Rectal smooth muscle tissue (tissue), 1 donor: ENCODE measurements around the gene EMX2.

Experiments used
- H3K27ac ChIP-seq: one replicate; pipeline ENCODE4 v1.7.0; 2013; ENCODE audit warnings: low read depth, low read length, inconsistent platforms
- H3K27me3 ChIP-seq: one replicate; pipeline ENCODE4 v1.7.0; 2013; ENCODE audit warnings: low read length; ENCODE audit not compliant: control insufficient read depth, insufficient read depth
- H3K36me3 ChIP-seq: one replicate; pipeline ENCODE4 v1.7.0; 2013; ENCODE audit warnings: low read length; ENCODE audit not compliant: control insufficient read depth, insufficient read depth
- H3K4me1 ChIP-seq: one replicate; pipeline ENCODE4 v1.7.0; 2013; ENCODE audit warnings: low read length; ENCODE audit not compliant: control insufficient read depth, insufficient read depth
- H3K4me3 ChIP-seq: one replicate; pipeline ENCODE4 v1.7.0; 2013; ENCODE audit warnings: low read length
- H3K9ac ChIP-seq: one replicate; pipeline ENCODE4 v1.7.0; 2013; ENCODE audit warnings: low read length

EMX2 gene

DNA sequence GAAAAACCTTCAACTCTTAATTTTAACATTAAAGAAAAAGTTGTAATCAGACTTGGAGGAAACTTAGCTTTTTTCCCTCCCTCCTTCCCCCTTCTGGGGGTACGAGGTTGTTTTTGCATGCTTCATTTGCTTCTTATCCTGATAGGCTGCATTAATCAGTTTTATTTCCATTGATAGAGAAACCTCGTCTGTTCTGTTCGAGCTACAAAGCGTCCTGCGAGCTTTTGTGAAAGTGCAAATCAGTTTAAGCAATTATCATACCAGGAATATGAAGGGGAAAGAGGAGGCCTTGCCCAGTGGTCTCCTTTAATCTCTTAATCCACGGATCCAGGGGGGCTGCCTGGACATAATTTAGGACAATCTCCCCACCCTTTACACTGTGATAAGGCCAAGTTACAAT is 7.5 kb downstream of the EMX2 start:
- Histone ChIP-seq H3K36me3 (no peaks in the 10 kb centered on the region), H3K27ac (no peak overlapping the region), H3K4me3 (no peak overlapping the region), H3K27me3 (peaks cover 74% of the 10 kb centered on the region), H3K4me1 (no peaks in the 10 kb centered on the region), H3K9ac (no peak overlapping the region)

GRCh38 chr10:117550599-117551329 is 8.2 kb downstream of the EMX2 start:
- Histone ChIP-seq H3K4me3 (no peak overlapping the region), H3K9ac (no peak overlapping the region), H3K36me3 (no peaks in the 10 kb centered on the region), H3K4me1 (no peaks in the 10 kb centered on the region), H3K27me3 (peaks cover 67% of the 10 kb centered on the region), H3K27ac (no peak overlapping the region)

DNA sequence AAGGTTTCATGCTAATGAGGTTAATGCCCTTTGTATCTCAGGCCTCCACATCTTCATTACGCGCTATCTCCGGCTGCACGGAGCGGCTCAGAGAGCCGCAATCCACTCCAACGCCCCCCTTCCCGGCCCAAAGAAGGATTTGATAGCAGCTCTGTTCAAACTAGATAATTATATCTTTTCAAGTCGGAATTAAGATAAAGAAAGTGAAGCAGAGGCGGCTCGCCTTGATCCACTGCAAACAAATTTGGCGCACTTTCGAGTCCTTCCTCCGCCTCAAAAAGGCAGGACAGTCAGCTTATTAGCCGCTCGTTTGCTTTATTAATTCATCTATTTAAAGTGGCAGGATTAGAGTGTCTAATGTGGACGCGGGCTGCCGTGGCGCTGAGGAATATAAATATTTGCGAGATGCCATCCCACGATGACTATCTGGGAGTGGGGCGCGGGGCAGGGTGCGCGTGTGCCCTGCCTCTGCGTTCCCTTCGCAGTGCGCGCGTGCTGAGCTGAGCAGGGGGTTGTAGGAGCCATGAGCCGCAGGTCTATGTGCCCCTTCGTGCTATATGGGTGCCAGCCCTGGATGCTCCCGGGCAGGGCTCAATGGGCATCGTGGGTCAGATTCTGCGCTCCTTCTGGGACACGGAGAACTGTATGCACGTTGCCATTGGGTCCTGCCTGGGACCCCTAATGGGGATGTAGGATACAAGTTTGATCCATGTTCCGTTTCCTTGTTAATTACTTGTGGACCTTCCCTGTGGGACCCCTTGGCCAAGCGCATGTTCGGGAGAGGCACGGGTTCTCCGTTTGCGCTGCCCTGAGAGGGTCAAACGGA is 9.0 kb downstream of the EMX2 start:
- Histone ChIP-seq H3K4me1 (no peaks in the 10 kb centered on the region), H3K36me3 (no peaks in the 10 kb centered on the region), H3K4me3 (no peak overlapping the region), H3K27me3 (peaks cover 59% of the 10 kb centered on the region), H3K27ac (no peak overlapping the region), H3K9ac (no peak overlapping the region)

GRCh38 chr10:117552156-117552631 is 9.6 kb downstream of the EMX2 start:
- H3K9ac ChIP-seq, result no peak overlapping the region
- H3K27me3 ChIP-seq, result peaks cover 52% of the 10 kb centered on the region
- no peak overlapping the region for H3K27ac ChIP-seq
- H3K4me3 ChIP-seq, result no peak overlapping the region
- H3K36me3 ChIP-seq, result no peaks in the 10 kb centered on the region
- no peaks in the 10 kb centered on the region for H3K4me1 ChIP-seq

GRCh38 chr10:117552701-117553141 is 10.2 kb downstream of the EMX2 start:
- Histone ChIP-seq H3K4me1 (no peaks in the 10 kb centered on the region), H3K36me3 (no peaks in the 10 kb centered on the region), H3K9ac (no peak overlapping the region), H3K27ac (no peak overlapping the region), H3K27me3 (peaks cover 47% of the 10 kb centered on the region), H3K4me3 (no peak overlapping the region)

GRCh38 chr10:117553142-117553814 is 10.7 kb downstream of the EMX2 start:
- no peaks in the 10 kb centered on the region for H3K36me3 ChIP-seq
- H3K27ac ChIP-seq, result no peak overlapping the region
- no peak overlapping the region for H3K4me3 ChIP-seq
- peaks cover 44% of the 10 kb centered on the region for H3K27me3 ChIP-seq
- no peak overlapping the region for H3K9ac ChIP-seq
- no peaks in the 10 kb centered on the region for H3K4me1 ChIP-seq

DNA sequence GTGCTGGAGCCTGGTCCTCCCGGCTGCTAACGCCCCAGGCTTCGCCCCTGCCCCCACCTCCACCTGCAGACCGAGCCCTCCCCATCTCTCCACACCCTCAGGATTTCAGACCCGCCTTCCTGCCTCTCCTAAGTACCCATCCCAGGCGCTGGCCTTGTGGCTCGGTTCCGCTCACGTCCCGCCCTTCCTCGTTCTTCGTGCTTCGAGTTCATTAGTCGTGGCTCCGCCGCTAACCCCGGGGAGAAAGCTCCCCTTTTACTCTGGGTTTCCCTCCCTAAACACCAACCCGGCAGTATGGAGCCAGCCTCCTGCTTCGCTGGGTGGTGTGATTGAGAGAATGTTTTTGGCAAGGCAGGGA is 11.2 kb downstream of the EMX2 start:
- no peaks in the 10 kb centered on the region for H3K4me1 ChIP-seq
- no peak overlapping the region for H3K4me3 ChIP-seq

GRCh38 chr10:117554241-117554814 is 11.8 kb downstream of the EMX2 start:
- Histone ChIP-seq H3K27me3 (peaks cover 42% of the 10 kb centered on the region), H3K9ac (no peak overlapping the region), H3K4me3 (no peak overlapping the region), H3K36me3 (no peaks in the 10 kb centered on the region), H3K27ac (no peak overlapping the region), H3K4me1 (no peaks in the 10 kb centered on the region)

More for the DNA sequence above, 11.2 kb downstream of the EMX2 start:
- H3K27me3 ChIP-seq, result peaks cover 42% of the 10 kb centered on the region
- H3K27ac ChIP-seq, result no peak overlapping the region
- H3K9ac ChIP-seq, result no peak overlapping the region
- no peaks in the 10 kb centered on the region for H3K36me3 ChIP-seq

- Histone ChIP-seq H3K9ac (no peak overlapping the region), H3K27me3 (peaks cover 42% of the 10 kb centered on the region), H3K36me3 (no peaks in the 10 kb centered on the region), H3K4me3 (no peak overlapping the region), H3K4me1 (no peaks in the 10 kb centered on the region), H3K27ac (no peak overlapping the region)
Measured at GRCh38 chr10:117555017-117555416, 12.5 kb downstream of the EMX2 start.

DNA sequence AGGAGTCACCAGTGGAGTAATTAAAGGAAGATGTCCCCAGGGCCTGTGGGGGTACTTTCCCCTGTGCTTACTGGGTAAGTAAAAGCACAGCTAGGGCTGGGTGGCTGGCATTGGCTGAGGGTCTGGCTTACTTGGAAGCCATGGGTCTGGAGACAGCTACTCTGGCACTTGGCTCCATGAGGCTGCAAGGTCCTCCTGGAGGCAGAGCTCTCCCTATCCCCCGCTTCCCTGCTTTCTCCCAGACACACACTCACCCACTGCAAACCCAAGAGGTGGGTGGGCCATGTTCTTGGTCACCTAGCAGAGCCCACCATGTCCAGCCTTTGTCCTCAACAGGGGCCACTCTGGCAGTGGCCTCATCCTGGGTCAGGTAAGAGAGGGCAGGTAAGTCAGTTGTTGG is 13.3 kb downstream of the EMX2 start:
- H3K36me3 ChIP-seq, result no peaks in the 10 kb centered on the region
- H3K27ac ChIP-seq, result no peak overlapping the region
- peaks cover 34% of the 10 kb centered on the region for H3K27me3 ChIP-seq
- H3K4me1 ChIP-seq, result no peaks in the 10 kb centered on the region
- H3K4me3 ChIP-seq, result no peak overlapping the region
- no peak overlapping the region for H3K9ac ChIP-seq

GRCh38 chr10:117556356-117556755 is 13.8 kb downstream of the EMX2 start:
- H3K27me3 ChIP-seq, result peaks cover 32% of the 10 kb centered on the region
- H3K4me1 ChIP-seq, result no peaks in the 10 kb centered on the region
- H3K27ac ChIP-seq, result no peak overlapping the region
- no peaks in the 10 kb centered on the region for H3K36me3 ChIP-seq
- no peak overlapping the region for H3K4me3 ChIP-seq
- H3K9ac ChIP-seq, result no peak overlapping the region

DNA sequence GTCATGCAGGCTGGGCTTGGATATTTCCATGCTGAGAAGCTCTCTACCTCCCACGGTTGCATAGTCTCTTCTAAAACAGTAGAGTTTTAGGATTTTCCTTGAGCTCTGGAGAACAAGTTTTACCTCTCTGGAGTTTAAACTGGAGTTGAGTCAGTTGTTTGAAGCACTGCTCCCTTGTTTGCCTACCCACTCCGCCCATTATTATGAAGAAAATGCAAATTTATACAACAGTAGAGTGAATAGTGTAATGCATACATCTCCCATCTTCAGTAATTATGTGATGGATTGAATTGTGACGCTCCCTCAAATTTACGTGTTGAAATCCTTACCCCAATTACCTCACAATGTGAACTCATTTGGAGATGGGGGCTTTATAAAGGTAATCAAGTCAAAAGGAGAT is 17.2 kb downstream of the EMX2 start:
- Histone ChIP-seq H3K36me3 (no peaks in the 10 kb centered on the region), H3K27ac (no peak overlapping the region), H3K27me3 (peaks cover 2% of the 10 kb centered on the region), H3K4me1 (no peaks in the 10 kb centered on the region), H3K9ac (no peak overlapping the region), H3K4me3 (no peak overlapping the region)
